Right atrium auricular region (tissue), 2 donors: Measurements from ENCODE around the gene CDK6. TPM values are rescaled to one million over a fixed set of nuclear protein-coding genes. Genes with fewer than 3 reads are reported as not detected.
A peak's percentile ranks its signal among the peaks of the same experiment; 100 is the strongest.

Source experiments
- DNase-seq: peaks from one replicate; pipeline ENCODE4 v3.0.0-alpha.2; 2019; ENCODE audit warnings: low spot score
- H3K27ac ChIP-seq, 2 donors: fragments of 200-600 bp; sonication (generic); 1 replicate in 1 of 2; 2 replicates in 1 of 2; pipeline ENCODE4 v1.5.1; 2016 to 2019
- H3K27me3 ChIP-seq, 2 donors: fragments of 200-600 bp; sonication (generic); one replicate each; pipeline versions ENCODE4 v1.5.1 to v1.6.0; 2017 to 2019
- H3K36me3 ChIP-seq: fragments of 200-600 bp; sonication (generic); one replicate; pipeline ENCODE4 v1.5.1; 2016
- H3K4me1 ChIP-seq, 2 donors: fragments of 200-600 bp; sonication (generic); one replicate each; pipeline versions ENCODE4 v1.5.1 to v1.6.0; 2017 to 2019
- H3K4me3 ChIP-seq, 2 donors: fragments of 200-600 bp; sonication (generic); 1 replicate in 1 of 2; 2 replicates in 1 of 2; pipeline ENCODE4 v1.5.1; 2017 to 2019; ENCODE audit warnings: mild to moderate bottlenecking in 1 of 2, moderate library complexity in 1 of 2
- H3K9me3 ChIP-seq, 2 donors: fragments of 200-600 bp; sonication (generic); one replicate each; pipeline ENCODE4 v1.5.1; 2019
- CTCF ChIP-seq, 2 donors: fragments of 200-600 bp; sonication (generic); IDR thresholded peaks; one replicate each; pipeline ENCODE4 v1.5.1; 2019; ENCODE audit warnings: antibody characterized with exemption in 2 of 2
- total RNA-seq, 2 donors: library from RNA; depleted of rRNA; stranded (reverse); fragments of >200 nt; gene quantifications; one replicate each; pipeline ENCODE4 v1.1.0, GENCODE V29; 2016

The CDK6 gene
- total RNA-seq, 2 donors from 2014 or later, result 10.6 to 12.4 TPM

GRCh38 chr7:92624298-92624996, 211.9 kb downstream of the CDK6 start:
- DNase-seq, result no peak
- Histone ChIP-seq H3K9me3 (no peaks in the 10 kb centered on the region), H3K4me3 (no peak overlapping the region), H3K27me3 (no peaks in the 10 kb centered on the region), H3K36me3 (no peaks in the 10 kb centered on the region), H3K27ac (no peak overlapping the region), H3K4me1 (peaks cover 0 to 28% of the 10 kb centered on the region in 2 donors)
- TF ChIP-seq CTCF (IDR thresholded peaks at IDR 0.05), result no peak

DNA sequence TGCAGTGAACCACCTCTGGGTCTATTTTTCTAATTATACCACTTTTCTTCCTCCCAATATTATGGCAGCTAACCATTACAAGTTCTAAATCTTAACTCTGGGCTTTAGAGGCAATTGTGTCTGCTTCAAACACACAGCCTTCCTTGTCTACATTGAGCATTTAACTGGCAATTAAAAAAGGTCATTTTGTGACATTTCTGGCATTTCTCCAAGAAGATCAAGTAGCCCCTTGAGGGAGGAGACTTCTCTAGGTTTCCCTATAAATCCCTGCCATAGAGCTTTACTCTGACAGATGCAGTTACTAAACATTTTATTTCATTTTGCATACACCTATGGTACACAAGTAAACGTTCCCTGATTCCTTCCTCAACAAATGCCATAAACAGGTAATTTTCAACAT, 212.8 kb downstream of the CDK6 start:
- no peak for TF ChIP-seq CTCF (IDR thresholded peaks at IDR 0.05)
- no peaks in the 10 kb centered on the region for H3K36me3 ChIP-seq
- no peak overlapping the region for H3K4me3 ChIP-seq
- no peak for DNase-seq
- H3K4me1 ChIP-seq, result peaks cover 0 to 28% of the 10 kb centered on the region in 2 donors
- no peaks in the 10 kb centered on the region for H3K27me3 ChIP-seq
- H3K9me3 ChIP-seq, result no peaks in the 10 kb centered on the region
- no peak overlapping the region for H3K27ac ChIP-seq

GRCh38 chr7:92622685-92623084, 213.7 kb downstream of the CDK6 start:
- Histone ChIP-seq H3K4me1 (peaks cover 0 to 28% of the 10 kb centered on the region in 2 donors), H3K27ac (no peak overlapping the region), H3K4me3 (no peak overlapping the region), H3K36me3 (peaks cover 2% of the 10 kb centered on the region), H3K27me3 (no peaks in the 10 kb centered on the region), H3K9me3 (no peaks in the 10 kb centered on the region)
- TF ChIP-seq CTCF (IDR thresholded peaks at IDR 0.05), result no peak
- DNase-seq, result no peak

DNA sequence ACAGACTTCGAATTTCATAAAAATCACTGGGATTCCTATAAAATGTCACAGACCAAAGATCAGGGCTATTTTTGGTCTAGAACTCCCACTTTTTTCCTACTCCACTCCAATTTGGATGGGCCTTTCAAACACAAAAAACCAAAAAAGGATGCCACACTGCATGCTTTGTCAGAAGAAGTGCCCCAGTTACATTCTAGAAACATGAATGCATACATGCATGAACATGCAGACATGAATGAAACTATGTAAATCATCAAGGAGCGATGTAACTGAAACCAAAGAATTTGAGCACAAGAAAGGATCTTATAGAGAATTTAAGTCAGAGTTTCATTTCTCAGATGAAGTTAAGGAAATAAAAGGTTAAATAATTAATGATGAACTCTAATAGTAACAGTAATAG, 214.3 kb downstream of the CDK6 start:
- Histone ChIP-seq H3K4me3 (no peak overlapping the region), H3K4me1 (peaks cover 0 to 28% of the 10 kb centered on the region in 2 donors), H3K27ac (no peak overlapping the region), H3K27me3 (no peaks in the 10 kb centered on the region), H3K36me3 (peaks cover 6% of the 10 kb centered on the region), H3K9me3 (no peaks in the 10 kb centered on the region)
- TF ChIP-seq CTCF (IDR thresholded peaks at IDR 0.05), result no peak
- no peak for DNase-seq

- Histone ChIP-seq H3K9me3 (no peaks in the 10 kb centered on the region), H3K27ac (peak overlapping the region; percentile 14 to 29)
- DNase-seq, result no peak
Measured at GRCh38 chr7:92621561-92622023, 214.8 kb downstream of the CDK6 start.

More at GRCh38 chr7:92621561-92622023, 214.8 kb downstream of the CDK6 start:
- no peak for TF ChIP-seq CTCF (IDR thresholded peaks at IDR 0.05)
- H3K27me3 ChIP-seq, result no peaks in the 10 kb centered on the region
- H3K36me3 ChIP-seq, result peaks cover 10% of the 10 kb centered on the region
- no peak overlapping the region for H3K4me3 ChIP-seq
- H3K4me1 ChIP-seq, result peaks cover 0 to 28% of the 10 kb centered on the region in 2 donors
